Measurements from ENCODE around the gene NKD2.
"Not testable (repeated sequence)": the region's sequence is repeated elsewhere in the genome, so short reads cannot be mapped to it uniquely, and the experiment has no call there.

- not testable (repeated sequence) for TF ChIP-seq CTCF (IDR thresholded peaks at IDR 0.05); ZFX (IDR thresholded peaks at IDR 0.05; ENCODE audit: borderline replicate concordance)
These were observed 13.4 kb downstream of the NKD2 start for GRCh38 chr5:1021969-1022336.
